Body of pancreas (tissue), 4 donors: Measurements from ENCODE around the gene TASP1.

ENCODE experiments used
- CTCF ChIP-seq, 7 experiments: fragments of 450-650 bp in 4 of 7; fragments of 200-600 bp in 3 of 7; sonication (generic) in 3 of 7; IDR thresholded peaks; one replicate each; pipeline ENCODE4 v1.5.1; 2016 to 2019; ENCODE audit warnings: antibody characterized with exemption in 7 of 7
- POLR2A ChIP-seq, 3 donors: fragments of 450-650 bp; IDR thresholded peaks; one replicate each; pipeline ENCODE4 v1.6.1; 2016; ENCODE audit warnings: antibody characterized with exemption in 3 of 3, mild to moderate bottlenecking in 2 of 3

- TF ChIP-seq CTCF (IDR thresholded peaks at IDR 0.05), result no peak
- TF ChIP-seq POLR2A (IDR thresholded peaks at IDR 0.05), result no peak
These were observed 296.9 kb downstream of the TASP1 start for GRCh38 chr20:13341737-13342393.
